Endodermal cell (in vitro differentiated cells): ENCODE data around the gene PLEKHG2. TPM values are rescaled to one million over a fixed set of nuclear protein-coding genes. Genes with fewer than 3 reads are reported as not detected.

ENCODE experiments used
- DNase-seq: peaks from one replicate; pipeline ENCODE4 v3.0.0-alpha.2; 2017
- H3K27ac ChIP-seq: 2 replicates; pipeline ENCODE4 v1.5.1; 2013; ENCODE audit warnings: mild to moderate bottlenecking, low read depth, low read length, moderate library complexity
- H3K27me3 ChIP-seq: 2 replicates; pipeline ENCODE4 v1.6.1; 2013; ENCODE audit warnings: mild to moderate bottlenecking, low read length, moderate library complexity; ENCODE audit not compliant: insufficient read depth, control insufficient read depth, poor library complexity, severe bottlenecking
- H3K36me3 ChIP-seq: 2 replicates; pipeline ENCODE4 v1.7.0; 2013; ENCODE audit warnings: mild to moderate bottlenecking, low read length, moderate library complexity; ENCODE audit not compliant: control insufficient read depth, insufficient read depth
- H3K4me1 ChIP-seq: one replicate; pipeline ENCODE4 v1.7.0; 2013; ENCODE audit warnings: low read length; ENCODE audit not compliant: control insufficient read depth, insufficient read depth
- H3K4me3 ChIP-seq: 2 replicates; pipeline ENCODE4 v1.5.1; 2013; ENCODE audit warnings: mild to moderate bottlenecking, low read length, moderate library complexity
- H3K9ac ChIP-seq: 2 replicates; pipeline ENCODE4 v1.6.1; 2013; ENCODE audit warnings: mild to moderate bottlenecking, low read length, moderate library complexity; ENCODE audit not compliant: poor library complexity, severe bottlenecking; ENCODE audit errors: extremely low read depth
- H3K9me3 ChIP-seq: 2 replicates; pipeline ENCODE4 v1.6.1; 2013; ENCODE audit warnings: mild to moderate bottlenecking, low read length, moderate library complexity; ENCODE audit not compliant: control insufficient read depth
- H3K27ac Mint-ChIP-seq: 2 replicates; pipeline ENCODE4 v1.8.0; 2020; ENCODE audit warnings: mixed read lengths
- H3K27me3 Mint-ChIP-seq: 2 replicates; pipeline ENCODE4 v1.8.0; 2021; ENCODE audit warnings: mild to moderate bottlenecking, mixed read lengths; ENCODE audit not compliant: insufficient read depth
- H3K36me3 Mint-ChIP-seq: 2 replicates; pipeline ENCODE4 v1.8.0; 2020; ENCODE audit warnings: low read depth, mixed read lengths
- H3K4me1 Mint-ChIP-seq: 2 replicates; pipeline ENCODE4 v1.8.0; 2020; ENCODE audit warnings: mixed read lengths
- H3K4me3 Mint-ChIP-seq: 2 replicates; pipeline ENCODE4 v1.8.0; 2020; ENCODE audit warnings: mild to moderate bottlenecking, moderate library complexity, mixed read lengths
- H3K9me3 Mint-ChIP-seq: 2 replicates; pipeline ENCODE4 v1.8.0; 2020; ENCODE audit warnings: mild to moderate bottlenecking, mixed read lengths
- CTCF ChIP-seq: fragments of 200-600 bp; sonication (generic); conservative IDR thresholded peaks from 2 replicates; pipeline ENCODE4 v1.5.0; 2021; ENCODE audit warnings: antibody characterized with exemption, mild to moderate bottlenecking
- WGBS, 2 experiments: methylation state at CpG; one replicate each; pipeline versions ENCODE4 v1.1.5 to v1.1.7; 2013; ENCODE audit warnings: missing lambda C conversion rate in 2 of 2, mixed read lengths in 1 of 2; ENCODE audit not compliant: insufficient coverage in 1 of 2, insufficient read length in 1 of 2; 5-methylcytosine and 5-hydroxymethylcytosine counted together
- total RNA-seq, 2 donors: library from RNA; stranded (reverse); fragmentation: NEBNext Ultra II Directional in 1 of 2; extraction: Animal tissue kit (Norgen Biotek cat#: 25700) in 1 of 2; gene quantifications; 2 replicates in 1 of 2; 3 replicates in 1 of 2; pipeline ENCODE4 v1.2.1, GENCODE V29; 2021

Gene PLEKHG2
- total RNA-seq, 2 donors from 2014 or later, result 127 to 160 TPM

GRCh38 chr19:39403331-39404312 is 8.8 kb upstream of the PLEKHG2 start:
- Mint-ChIP-seq H3K4me1 (peaks cover 47% of the 10 kb centered on the region), H3K27me3 (no peaks in the 10 kb centered on the region), H3K27ac (peak overlapping the region; percentile 100), H3K9me3 (no peaks in the 10 kb centered on the region), H3K36me3 (peaks cover 17% of the 10 kb centered on the region), H3K4me3 (peak overlapping the region; percentile 73)
- WGBS, 2 experiments, result 10% methylated on average over 20 to 43 of the region's 43 CpGs
- Histone ChIP-seq H3K4me1 (peaks cover 24% of the 10 kb centered on the region), H3K9me3 (no peaks in the 10 kb centered on the region), H3K4me3 (peak overlapping the region; percentile 76), H3K27me3 (no peaks in the 10 kb centered on the region), H3K9ac (peak overlapping the region; percentile 80), H3K27ac (peak overlapping the region; percentile 96), H3K36me3 (peaks cover 7% of the 10 kb centered on the region)
- no peak for TF ChIP-seq CTCF
- DNase-seq, result peak; percentile 92

- no peak for DNase-seq
- Mint-ChIP-seq H3K9me3 (no peaks in the 10 kb centered on the region), H3K27me3 (no peaks in the 10 kb centered on the region), H3K4me3 (peak overlapping the region; percentile 91), H3K4me1 (peaks cover 38% of the 10 kb centered on the region), H3K36me3 (peaks cover 10% of the 10 kb centered on the region), H3K27ac (peak overlapping the region; percentile 30)
- Histone ChIP-seq H3K4me3 (no peak overlapping the region), H3K4me1 (peaks cover 24% of the 10 kb centered on the region), H3K27me3 (no peaks in the 10 kb centered on the region), H3K36me3 (peaks cover 4% of the 10 kb centered on the region), H3K9me3 (no peaks in the 10 kb centered on the region), H3K27ac (no peak overlapping the region), H3K9ac (no peak overlapping the region)
- 93 to 97% methylated on average over 13 to 17 of the region's 17 CpGs for WGBS, 2 experiments
- TF ChIP-seq CTCF, result no peak
Measured at GRCh38 chr19:39405261-39405957, 7.1 kb upstream of the PLEKHG2 start.

- peaks cover 42% of the 10 kb centered on the region for H3K4me1 Mint-ChIP-seq
- H3K36me3 Mint-ChIP-seq, result peaks cover 10% of the 10 kb centered on the region
- no peak for TF ChIP-seq CTCF
- no peaks in the 10 kb centered on the region for H3K9me3 ChIP-seq
- 26 to 66% methylated on average over 7 to 21 of the region's 22 CpGs for WGBS, 2 experiments
- H3K4me3 ChIP-seq, result peak overlapping the region; percentile 74
- peaks cover 20% of the 10 kb centered on the region for H3K4me1 ChIP-seq
- peak; percentile 66 for DNase-seq
- H3K9me3 Mint-ChIP-seq, result no peaks in the 10 kb centered on the region
- peak overlapping the region; percentile 95 for H3K27ac Mint-ChIP-seq
- no peak overlapping the region for H3K9ac ChIP-seq
- H3K27ac ChIP-seq, result no peak overlapping the region
- peak overlapping the region; percentile 91 for H3K4me3 Mint-ChIP-seq
- no peaks in the 10 kb centered on the region for H3K27me3 Mint-ChIP-seq
- peaks cover 4% of the 10 kb centered on the region for H3K36me3 ChIP-seq
- H3K27me3 ChIP-seq, result no peaks in the 10 kb centered on the region
Measured at GRCh38 chr19:39405958-39406655, 6.4 kb upstream of the PLEKHG2 start.
